GM18499 (cell line): ENCODE measurements around the gene NABP2.

Experiments used
- ATAC-seq: cut with Tn5 transposase; IDR thresholded peaks from one replicate; pipeline ENCODE4 v1.9.1; 2021; ENCODE audit warnings: moderate number of reproducible peaks; ENCODE audit not compliant: insufficient read depth, unreplicated experiment

The NABP2 gene

DNA sequence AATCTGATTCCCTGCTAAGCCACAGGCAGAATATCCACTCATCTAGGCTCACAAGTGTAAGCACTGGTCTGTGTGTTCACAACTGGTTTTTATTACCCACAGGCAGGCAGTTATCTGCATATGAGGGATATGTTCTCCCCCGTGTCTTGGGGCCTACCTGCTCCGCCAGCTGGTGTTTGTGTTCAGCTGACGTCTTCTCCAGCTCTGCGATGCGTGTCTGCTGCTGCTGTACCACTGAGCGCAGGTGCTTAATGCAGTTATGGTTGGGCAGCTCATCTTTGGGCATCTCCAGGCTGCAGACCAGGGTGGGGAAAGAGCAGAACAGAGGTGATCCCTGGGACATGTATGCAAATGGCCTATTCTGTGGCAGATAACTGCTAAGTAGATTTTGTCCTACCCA is 16.1 kb upstream of the NABP2 start:
- no peak for ATAC-seq

- ATAC-seq: no peak
Observed at GRCh38 chr12:56212361-56212760, 11.8 kb upstream of the NABP2 start.

DNA sequence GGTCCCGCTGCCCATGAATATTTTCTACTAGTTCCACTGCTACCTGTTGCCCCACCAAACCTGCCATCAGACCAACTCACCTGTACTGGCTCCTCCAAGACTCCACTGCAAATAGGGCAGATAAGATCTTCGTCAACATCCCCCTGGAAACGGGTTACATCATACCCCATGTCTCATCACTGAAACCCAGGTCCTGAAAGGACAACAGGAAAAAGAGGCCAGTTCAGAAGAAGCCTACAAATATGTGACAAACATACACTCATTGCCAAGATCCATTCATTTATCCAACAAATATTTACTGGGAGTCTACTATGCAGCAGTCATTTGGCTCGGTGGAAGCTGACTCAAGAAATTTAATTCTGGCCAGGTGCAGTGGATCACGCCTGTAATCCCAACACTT is 10.3 kb upstream of the NABP2 start:
- no peak for ATAC-seq

DNA sequence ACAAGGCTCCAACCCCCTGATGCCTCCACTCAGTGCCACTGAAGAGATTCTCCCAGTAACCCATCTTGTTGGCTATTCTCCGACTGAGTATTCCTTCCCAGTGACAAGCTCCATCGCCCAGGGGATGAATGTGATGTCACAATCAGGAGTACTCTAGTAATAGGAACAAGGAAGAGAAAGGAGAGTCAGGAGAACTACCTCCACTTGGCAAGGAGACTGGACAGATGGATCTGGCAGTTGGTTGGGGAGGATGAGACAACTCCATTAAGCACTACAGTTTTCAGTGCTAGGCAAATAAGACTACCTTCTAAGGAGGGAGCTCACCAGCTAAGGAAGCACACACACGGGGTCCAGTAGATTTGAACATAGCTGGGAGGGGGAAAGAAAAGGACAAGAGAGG is 7.7 kb upstream of the NABP2 start:
- ATAC-seq: no peak

- ATAC-seq: no peak
Observed at GRCh38 chr12:56219840-56220239, 4.3 kb upstream of the NABP2 start.

DNA sequence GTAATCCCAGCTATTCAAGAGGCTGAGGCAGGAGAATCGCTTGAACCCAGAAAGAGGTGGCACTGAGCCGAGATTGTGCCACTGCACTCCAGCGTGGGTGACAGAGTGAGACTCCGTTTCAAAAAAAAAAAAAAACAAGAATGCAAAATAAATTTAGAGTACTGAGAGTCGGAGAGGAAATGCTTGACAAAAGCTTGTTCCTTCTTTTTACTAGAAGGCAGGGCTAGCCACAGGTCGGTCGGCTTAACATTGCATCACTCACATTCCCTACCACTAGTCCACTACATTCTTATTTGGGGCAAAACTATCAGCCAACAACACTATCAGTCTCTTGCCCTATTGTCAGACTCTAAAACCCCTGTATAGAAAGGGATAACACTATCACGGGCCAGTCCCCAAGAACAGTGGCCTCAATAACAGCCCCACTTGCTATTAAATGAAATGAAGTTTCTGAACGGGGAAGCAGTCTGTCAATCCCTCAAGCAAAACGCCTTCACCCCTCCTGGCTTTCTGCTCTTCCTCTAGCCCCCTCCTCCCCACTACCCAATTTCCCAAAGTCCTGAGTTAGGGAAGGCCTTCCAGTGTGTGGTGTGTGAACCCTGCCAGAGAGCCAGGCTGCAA is 3.4 kb upstream of the NABP2 start:
- ATAC-seq: no peak

DNA sequence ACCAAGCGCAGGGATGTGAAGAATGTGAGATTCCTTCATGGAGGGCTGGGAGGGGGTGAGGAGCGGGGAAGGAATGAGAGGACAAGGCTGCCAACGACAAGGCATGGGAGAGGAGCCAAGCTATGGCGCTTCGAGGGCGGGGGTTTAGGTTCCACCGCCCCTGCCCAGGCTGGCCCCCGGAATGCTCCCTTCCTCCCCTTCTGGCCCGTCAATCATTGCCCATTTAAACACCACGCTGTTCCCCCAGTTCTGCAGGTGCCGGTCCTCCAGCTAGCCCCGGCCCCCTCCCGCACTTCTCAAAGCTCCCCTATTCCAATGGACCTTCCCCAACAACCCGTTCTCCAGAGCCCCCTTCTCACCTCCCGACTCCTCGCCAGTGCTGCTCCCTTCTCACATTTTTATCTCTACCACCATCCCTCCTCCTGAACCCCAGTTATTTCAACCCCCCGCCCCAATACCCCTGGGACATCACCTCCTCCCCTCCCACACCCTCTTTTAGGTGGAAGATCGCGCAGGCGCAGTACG is 2.8 kb upstream of the NABP2 start:
- ATAC-seq: no peak

DNA sequence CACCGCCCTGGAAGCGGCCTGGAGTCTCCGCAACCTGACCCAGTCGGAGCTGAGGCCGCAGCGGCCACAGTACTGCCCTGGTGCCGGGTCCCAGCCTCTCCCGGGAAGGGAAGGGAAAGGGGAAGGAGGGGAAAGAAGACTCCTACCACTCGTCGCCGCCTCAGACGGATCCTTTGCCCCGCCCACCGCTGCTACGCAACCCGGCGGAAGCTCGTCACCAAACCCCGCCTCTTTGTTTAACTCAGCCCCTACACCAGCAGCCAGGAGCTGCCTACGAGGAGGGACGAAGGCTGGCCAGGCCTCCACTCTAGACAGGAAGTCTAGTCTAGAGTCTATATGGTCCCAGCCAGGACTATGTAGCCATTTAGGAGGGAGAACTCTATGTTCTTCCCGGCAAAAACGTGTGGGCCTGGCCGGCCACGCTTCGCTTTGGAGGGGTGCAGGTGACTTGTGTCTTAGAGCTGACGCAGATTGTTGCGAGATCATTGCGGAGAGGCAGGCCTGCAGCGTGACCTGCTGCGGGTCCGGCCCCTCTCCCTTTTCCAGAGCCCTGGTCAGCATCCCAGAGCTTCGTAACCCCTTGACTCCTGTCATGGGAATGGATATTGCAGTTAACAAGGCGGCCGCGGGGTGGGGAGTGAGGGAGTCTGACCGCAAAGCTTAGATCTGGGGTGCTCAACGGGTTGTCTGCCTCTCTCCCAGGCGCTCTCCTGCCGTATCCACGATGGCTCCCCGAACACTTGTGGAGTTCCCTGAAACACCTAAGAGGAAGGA is 2.2 kb upstream of the NABP2 start, which contains the start of gene RNF41:
Gene RNF41, minus strand, starts transcription at position 166 of the 774 bp plus-strand sequence. CDS start 7,875 bp downstream, outside the sequence.
- ATAC-seq: peak; percentile 77

DNA sequence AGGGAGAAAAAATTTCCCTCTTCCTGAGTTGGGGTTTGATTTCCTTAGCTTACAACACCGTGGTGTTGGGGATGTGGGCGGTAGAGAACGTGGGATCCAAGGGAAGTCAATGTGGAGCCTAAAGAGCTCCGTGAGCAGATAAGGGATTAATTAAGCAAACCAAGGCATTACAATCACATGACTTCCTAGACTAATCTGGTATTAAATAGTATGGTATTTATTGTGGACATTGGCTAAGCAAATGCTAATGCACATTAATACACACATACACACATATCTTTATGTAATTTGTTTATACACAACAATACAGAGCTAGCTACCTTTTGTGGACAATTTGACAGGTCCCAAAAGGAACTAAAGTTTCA is 1.6 kb upstream of the NABP2 start:
- ATAC-seq: no peak

GRCh38 chr12:56223571-56224101 is 506 bp upstream of the NABP2 start:
- ATAC-seq: no peak

DNA sequence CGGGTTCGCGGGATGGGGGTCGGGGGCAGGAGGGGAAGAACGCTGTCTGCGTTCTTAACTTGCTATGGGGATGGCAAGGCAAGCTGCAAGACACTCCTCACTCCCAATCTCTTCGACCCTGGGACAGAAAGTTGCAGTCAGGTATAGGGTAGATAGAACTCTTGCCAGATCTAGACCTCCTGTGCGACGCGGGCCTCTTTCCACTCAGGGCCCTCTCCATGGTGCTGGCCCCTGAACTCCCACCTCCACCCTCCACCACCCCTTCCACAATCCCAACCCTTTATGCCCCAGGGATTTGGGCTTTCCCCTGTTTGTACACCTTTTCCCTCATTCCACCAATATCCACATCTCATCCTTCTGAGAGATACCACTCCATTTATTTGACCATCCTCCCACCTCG is 812 bp downstream of the NABP2 start:
- no peak for ATAC-seq

DNA sequence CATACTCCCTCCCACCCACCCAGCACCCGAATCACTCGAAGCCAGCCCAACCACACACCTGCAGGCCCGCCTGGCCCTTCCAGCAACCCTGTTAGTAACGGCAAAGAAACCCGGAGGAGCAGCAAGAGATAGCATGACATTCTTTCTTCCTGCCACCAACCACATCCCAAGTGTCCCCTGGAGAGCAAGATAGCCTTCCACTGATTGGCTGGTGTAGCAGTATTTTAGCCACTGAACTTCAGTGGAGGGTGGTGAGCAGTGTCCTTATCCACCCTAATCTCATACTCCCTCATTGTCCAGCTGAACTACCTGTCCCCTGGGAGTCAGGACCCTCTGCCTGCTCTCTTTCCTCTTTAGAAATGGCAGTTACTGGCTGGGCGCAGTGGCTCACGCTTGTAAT is 4.9 kb downstream of the NABP2 start:
- no peak for ATAC-seq

- no peak for ATAC-seq
Observed at GRCh38 chr12:56229916-56230431, 5.8 kb downstream of the NABP2 start, which contains the start of gene SLC39A5. Gene SLC39A5 (plus strand): TSS chr12:56230051. CDS start chr12:56231275, 1,224 bp downstream.

DNA sequence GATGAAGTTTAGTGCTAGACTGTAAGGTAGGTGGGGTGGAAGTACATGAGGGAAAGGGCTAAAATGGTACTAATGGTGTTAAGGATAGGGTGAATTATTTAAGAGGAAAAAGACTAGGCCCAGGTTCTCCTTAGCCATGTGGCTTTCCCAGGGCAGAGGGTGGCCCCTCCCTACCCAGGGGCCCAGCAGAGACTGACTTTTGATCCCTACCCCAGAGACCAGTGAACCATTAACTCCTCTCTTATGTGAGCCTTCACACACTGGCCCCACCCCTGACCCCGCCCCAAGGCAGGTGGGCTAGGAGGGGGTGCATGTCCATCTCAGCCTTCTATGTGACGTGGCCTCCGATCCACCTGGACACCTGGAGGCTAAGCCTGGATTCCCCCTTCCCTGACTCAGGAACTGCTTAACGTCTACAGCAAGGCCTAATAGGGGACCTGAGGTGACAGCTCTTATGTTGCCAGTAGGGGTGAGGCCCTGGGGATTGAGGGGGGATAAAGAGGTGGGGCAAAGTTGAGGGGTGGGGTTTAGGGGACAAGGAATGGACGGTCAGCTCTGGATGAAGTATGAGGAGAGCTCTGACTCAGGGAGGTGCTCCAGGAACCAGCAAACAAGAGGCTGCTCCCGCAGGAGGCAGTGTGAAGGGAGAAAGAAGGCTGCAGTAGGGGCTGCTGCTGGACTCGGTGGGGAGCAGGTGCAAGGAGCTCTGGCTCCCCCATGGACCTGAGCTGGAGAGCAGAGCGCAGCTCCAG is 6.5 kb downstream of the NABP2 start:
- no peak for ATAC-seq

- no peak for ATAC-seq
Observed at GRCh38 chr12:56231184-56231582, 7.0 kb downstream of the NABP2 start.

- no peak for ATAC-seq
Observed at GRCh38 chr12:56234746-56235436, 10.7 kb downstream of the NABP2 start.

DNA sequence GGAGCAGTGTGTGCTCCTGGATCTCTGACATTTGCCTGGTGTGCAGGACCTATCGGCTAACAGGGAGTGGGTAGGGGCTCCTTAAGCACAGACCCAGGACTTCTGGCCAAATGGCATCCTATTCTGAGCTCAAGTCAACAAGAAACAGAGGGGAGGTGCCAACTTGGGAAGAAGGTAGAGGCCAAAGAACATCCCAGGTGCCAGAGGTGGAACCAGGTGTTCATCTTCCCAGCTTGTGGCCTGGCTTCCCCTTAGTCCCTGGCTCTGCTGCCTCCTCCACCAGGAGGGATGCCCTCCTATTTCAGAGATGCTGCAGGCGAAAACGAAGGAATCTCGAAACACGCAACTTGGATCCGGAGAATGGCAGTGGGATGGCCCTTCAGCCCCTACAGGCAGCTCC is 11.9 kb downstream of the NABP2 start:
- ATAC-seq: no peak

GRCh38 chr12:56236985-56237384 is 12.8 kb downstream of the NABP2 start:
- ATAC-seq: no peak

DNA sequence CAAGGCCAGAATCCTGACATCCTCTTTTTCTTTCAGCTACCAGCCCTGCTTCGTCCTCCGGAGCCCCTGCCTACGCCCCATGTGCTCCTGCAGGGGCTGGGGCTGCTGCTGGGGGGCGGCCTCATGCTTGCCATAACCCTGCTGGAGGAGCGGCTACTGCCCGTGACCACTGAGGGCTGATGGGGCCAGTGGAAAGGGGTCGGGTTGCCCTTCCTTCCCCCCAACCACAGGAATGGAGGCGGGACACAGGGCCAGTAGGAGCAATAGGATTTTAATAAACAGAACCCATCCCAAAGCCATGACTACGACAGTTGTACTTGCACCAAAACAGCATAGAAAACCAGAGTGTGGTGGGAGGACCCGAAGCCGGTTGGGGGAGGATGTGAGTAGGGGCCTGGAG is 13.4 kb downstream of the NABP2 start:
- no peak for ATAC-seq
